GM12878 (cell line): ENCODE measurements around the gene PTK6. TPM values are rescaled to one million over a fixed set of nuclear protein-coding genes. Genes with fewer than 3 reads are reported as not detected.

Experiments
- ATF3 ChIP-seq: IDR thresholded peaks from 2 replicates; pipeline ENCODE4 v1.6.1; 2011; ENCODE audit warnings: low read depth, mild to moderate bottlenecking, low read length, moderate library complexity, borderline replicate concordance; ENCODE audit errors: extremely low read depth
- CEBPB ChIP-seq, 2 experiments: fragments of 150-350 bp in 1 of 2; IDR thresholded peaks; 2 replicates each; pipeline ENCODE4 v1.6.1; 2012 to 2014; ENCODE audit warnings: low read depth in 2 of 2, low read length in 2 of 2, borderline replicate concordance in 1 of 2, inconsistent platforms in 1 of 2
- CTCF ChIP-seq, 3 experiments: IDR thresholded peaks in 2 of 3; conservative IDR thresholded peaks in 1 of 3; 2 replicates each; pipeline ENCODE4 v1.5.1; 2011; ENCODE audit warnings: low read depth in 3 of 3, low read length in 3 of 3, mild to moderate bottlenecking in 3 of 3, control low read depth in 2 of 3, moderate library complexity in 2 of 3, inconsistent platforms in 1 of 3, mixed read lengths in 1 of 3; ENCODE audit not compliant: control insufficient read depth in 2 of 3, insufficient read depth in 1 of 3; ENCODE audit errors: extremely low read depth in 1 of 3
- EED ChIP-seq: sonication (generic); IDR thresholded peaks from 2 replicates; pipeline ENCODE4 v1.6.1; 2016; ENCODE audit warnings: antibody characterized with exemption, low read depth
- ESRRA ChIP-seq: IDR thresholded peaks from 2 replicates; pipeline ENCODE4 v1.6.1; 2012; ENCODE audit warnings: mild to moderate bottlenecking, low read length, improper control_type of control experiment
- FOXK2 ChIP-seq: fragments of 450-650 bp; IDR thresholded peaks from 2 replicates; pipeline ENCODE4 v1.6.1; 2017; ENCODE audit warnings: mild to moderate bottlenecking, moderate library complexity
- FOXM1 ChIP-seq: IDR thresholded peaks from 2 replicates; pipeline ENCODE4 v1.6.1; 2012; ENCODE audit warnings: low read depth, mild to moderate bottlenecking, inconsistent platforms, low read length, moderate library complexity
- KAT2A ChIP-seq: conservative IDR thresholded peaks from 2 replicates; pipeline ENCODE4 v1.6.1; 2011; ENCODE audit warnings: low read depth, low read length; ENCODE audit not compliant: control insufficient read depth
- LARP7 ChIP-seq: fragments of 450-650 bp; IDR thresholded peaks from 2 replicates; pipeline ENCODE4 v1.6.1; 2017; ENCODE audit warnings: mild to moderate bottlenecking
- MTA3 ChIP-seq: IDR thresholded peaks from 2 replicates; pipeline ENCODE4 v1.6.1; 2012; ENCODE audit warnings: low read length, inconsistent platforms, borderline replicate concordance
- MXI1 ChIP-seq: fragments of 150-350 bp; IDR thresholded peaks from 2 replicates; pipeline ENCODE4 v1.6.1; 2011; ENCODE audit warnings: low read depth, mild to moderate bottlenecking, inconsistent platforms, low read length, improper control_type of control experiment
- NKRF ChIP-seq: fragments of 450-650 bp; conservative IDR thresholded peaks from 2 replicates; pipeline ENCODE4 v1.6.1; 2017; ENCODE audit warnings: mild to moderate bottlenecking, moderate library complexity
- NR2C2 ChIP-seq: IDR thresholded peaks from 2 replicates; pipeline ENCODE4 v1.6.1; 2011; ENCODE audit warnings: borderline replicate concordance, low read depth; ENCODE audit not compliant: control insufficient read depth, insufficient read length
- NR2F1 ChIP-seq: fragments of 450-650 bp; conservative IDR thresholded peaks from 2 replicates; pipeline ENCODE4 v1.6.1; 2017; ENCODE audit warnings: mild to moderate bottlenecking
- SMAD1 ChIP-seq: fragments of 450-650 bp; IDR thresholded peaks from 2 replicates; pipeline ENCODE4 v1.6.1; 2018; ENCODE audit warnings: mild to moderate bottlenecking, low read depth; ENCODE audit not compliant: partially characterized antibody
- SPI1 ChIP-seq: IDR thresholded peaks from 2 replicates; pipeline ENCODE4 v1.6.1; 2011; ENCODE audit warnings: low read depth, mild to moderate bottlenecking, low read length, moderate library complexity, borderline replicate concordance; ENCODE audit not compliant: insufficient read depth
- SUZ12 ChIP-seq: fragments of 200-600 bp; sonication (generic); IDR thresholded peaks from one replicate; pipeline ENCODE4 v1.6.1; 2018; ENCODE audit warnings: antibody characterized with exemption, mild to moderate bottlenecking; ENCODE audit not compliant: unreplicated experiment
- TARDBP ChIP-seq: IDR thresholded peaks from 2 replicates; pipeline ENCODE4 v1.6.1; 2016; ENCODE audit warnings: borderline replicate concordance
- TBL1XR1 ChIP-seq: IDR thresholded peaks from 2 replicates; pipeline ENCODE4 v1.6.1; 2012; ENCODE audit warnings: low read depth, low read length, improper control_type of control experiment
- TCF3 ChIP-seq: IDR thresholded peaks from 2 replicates; pipeline ENCODE4 v1.6.1; 2012; ENCODE audit warnings: low read depth, mild to moderate bottlenecking, low read length, borderline replicate concordance; ENCODE audit not compliant: insufficient read depth
- USF2 ChIP-seq: IDR thresholded peaks from 2 replicates; pipeline ENCODE4 v1.6.1; 2011; ENCODE audit warnings: low read depth, low read length, improper control_type of control experiment, borderline replicate concordance
- ZNF274 ChIP-seq: IDR thresholded peaks from one replicate; pipeline ENCODE4 v1.8.0; 2011; ENCODE audit not compliant: insufficient read length, insufficient read depth
- polyA plus RNA-seq, 11 experiments: library from polyadenylated mRNA; depleted of rRNA in 4 of 11; unstranded in 6 of 11; stranded (reverse) in 5 of 11; fragments of >200 nt; fragmentation: Nextera tagmentation in 4 of 11; fragmentation: Illumina TruSeq in 1 of 11; extraction: Ambion mirVana in 4 of 11; extraction: Trizol in 1 of 11; gene quantifications; 1 replicate in 1 of 11; 2 replicates in 10 of 11; pipeline versions ENCODE4 v1.2.1 to v1.2.3, GENCODE V29; 2011 to 2016; ENCODE audit warnings: inconsistent platforms in 2 of 11, missing spikeins in 2 of 11, low read depth in 1 of 11
- total RNA-seq, 4 experiments: library from RNA; depleted of rRNA in 3 of 4; stranded (reverse); fragments of >200 nt in 3 of 4; fragmentation: Illumina TruSeq in 1 of 4; extraction: Trizol in 1 of 4; gene quantifications; 2 replicates each; pipeline versions ENCODE4 v1.2.1 to v1.2.3, GENCODE V29; 2013 to 2021
- TF ChIP-seq, protein P1 (sequence below): IDR thresholded peaks from 2 replicates; pipeline ENCODE4 v1.6.1; 2012; ENCODE audit warnings: low read depth, low read length, improper control_type of control experiment

PTK6 gene
- total and polyA plus RNA-seq, 10 of the 15 experiments (the other 5 are each of a cell fraction or from before 2014, with no cell fraction given): 0.02 to 0.21 (median 0.09) TPM; not detected in 3

DNA sequence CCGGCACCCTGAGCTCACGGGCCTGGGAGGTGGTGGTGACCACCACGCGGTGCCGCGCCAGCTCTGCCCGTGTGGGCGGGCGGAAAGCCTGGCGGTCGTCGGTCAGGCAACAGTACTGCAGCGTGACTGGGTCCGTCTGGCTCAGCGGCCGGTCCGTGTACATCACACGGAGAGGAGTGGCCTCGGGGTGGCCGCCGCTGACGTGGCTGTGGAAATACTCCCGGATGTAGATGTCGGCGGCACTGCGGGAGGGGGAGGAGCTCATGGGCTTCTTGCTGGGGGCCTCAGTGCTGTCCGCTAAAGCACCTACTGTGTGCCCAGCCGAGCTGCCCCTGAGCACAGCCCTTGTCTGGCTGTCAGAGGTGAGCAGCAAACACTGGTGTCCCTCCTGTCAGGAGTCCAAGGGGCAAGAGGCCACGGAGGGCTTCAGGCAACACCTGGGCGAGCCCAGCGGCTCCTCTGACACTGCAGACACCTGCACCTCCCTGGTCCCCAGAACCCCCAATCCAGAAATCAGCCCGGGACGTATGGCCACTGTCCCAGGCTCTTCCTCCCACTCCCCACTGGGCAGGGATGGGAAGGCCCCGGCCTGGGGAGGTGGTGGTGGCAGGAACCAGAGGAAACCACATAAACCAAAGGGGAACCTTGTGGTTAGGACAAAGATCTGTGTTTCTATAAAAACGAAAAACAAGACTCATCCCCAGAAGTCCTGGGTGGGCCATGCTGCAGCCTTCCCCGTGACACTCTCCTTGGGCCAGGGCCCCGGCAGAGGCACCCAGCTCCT lies 30.4 kb upstream of the PTK6 start (continued):
- no peak for TF ChIP-seq KAT2A
- no peak for TF ChIP-seq ZNF274
- no peak for TF ChIP-seq SPI1
- no peak for TF ChIP-seq SUZ12
- TF ChIP-seq SMAD1: no peak
- no peak for TF ChIP-seq FOXK2
- no peak for TF ChIP-seq NR2C2
- no peak for TF ChIP-seq LARP7
- TF ChIP-seq EED: peak; percentile 97
- no peak for TF ChIP-seq USF2
- peak; percentile 55; the same call in 1 of the 2 replicates for TF ChIP-seq TCF3
- TF ChIP-seq, protein P1, sequence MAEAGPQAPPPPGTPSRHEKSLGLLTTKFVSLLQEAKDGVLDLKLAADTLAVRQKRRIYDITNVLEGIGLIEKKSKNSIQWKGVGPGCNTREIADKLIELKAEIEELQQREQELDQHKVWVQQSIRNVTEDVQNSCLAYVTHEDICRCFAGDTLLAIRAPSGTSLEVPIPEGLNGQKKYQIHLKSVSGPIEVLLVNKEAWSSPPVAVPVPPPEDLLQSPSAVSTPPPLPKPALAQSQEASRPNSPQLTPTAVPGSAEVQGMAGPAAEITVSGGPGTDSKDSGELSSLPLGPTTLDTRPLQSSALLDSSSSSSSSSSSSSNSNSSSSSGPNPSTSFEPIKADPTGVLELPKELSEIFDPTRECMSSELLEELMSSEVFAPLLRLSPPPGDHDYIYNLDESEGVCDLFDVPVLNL: no peak
- TF ChIP-seq TBL1XR1: peak; percentile 88
- TF ChIP-seq MTA3: peak; percentile 89; the same call in 1 of the 2 replicates
- no peak for TF ChIP-seq TARDBP
- TF ChIP-seq NR2F1: peak; percentile 89
- TF ChIP-seq NKRF: no peak
- TF ChIP-seq FOXM1: peak; percentile 74; the same call in 1 of the 2 replicates
- TF ChIP-seq CEBPB (IDR thresholded peaks at IDR 0.05; ENCODE audit: borderline replicate concordance in 1 of 2, low read depth in 2 of 2, low read length in 2 of 2): no peak
- no peak for TF ChIP-seq ESRRA
- TF ChIP-seq CTCF (IDR thresholded peaks at IDR 0.05 in 2 of 3, conservative IDR thresholded peaks at IDR 0.05 in 1 of 3; ENCODE audit: control insufficient read depth in 2 of 3, extremely low read depth in 1 of 3, insufficient read depth in 1 of 3, low read depth in 3 of 3, low read length in 3 of 3): no peak
- TF ChIP-seq ATF3: no peak
- peak; percentile 48; the same call in 1 of the 2 replicates for TF ChIP-seq MXI1
